Transverse colon (tissue), 4 donors: Measurements from ENCODE around the gene KRTAP12-1. TPM values are rescaled to one million over a fixed set of nuclear protein-coding genes. Genes with fewer than 3 reads are reported as not detected.

Experiments
- DNase-seq: peaks from one replicate; pipeline ENCODE4 v3.0.0-alpha.2; 2019
- H3K27ac ChIP-seq, 4 donors: fragments of 200-600 bp; sonication (generic); 2 replicates each; pipeline ENCODE4 v1.5.1; 2016 to 2018; ENCODE audit warnings: inconsistent platforms in 4 of 4
- H3K27me3 ChIP-seq: fragments of 200-600 bp; sonication (generic); 2 replicates; pipeline ENCODE4 v1.5.1; 2017; ENCODE audit warnings: inconsistent platforms
- H3K36me3 ChIP-seq, 4 donors: fragments of 200-600 bp; sonication (generic); 2 replicates each; pipeline ENCODE4 v1.5.1; 2017 to 2019; ENCODE audit warnings: inconsistent platforms in 4 of 4
- H3K4me1 ChIP-seq, 4 donors: fragments of 200-600 bp; sonication (generic); 2 replicates each; pipeline ENCODE4 v1.5.1; 2017 to 2020; ENCODE audit warnings: inconsistent platforms in 4 of 4
- H3K4me3 ChIP-seq, 4 donors: fragments of 200-600 bp; sonication (generic); 1 replicate in 1 of 4; 2 replicates in 3 of 4; pipeline versions ENCODE4 v1.5.1 to v1.6.1; 2017 to 2019; ENCODE audit warnings: inconsistent platforms in 4 of 4
- H3K9me3 ChIP-seq, 2 donors: fragments of 200-600 bp; sonication (generic); 2 replicates each; pipeline ENCODE4 v1.5.1; 2017 to 2019; ENCODE audit warnings: inconsistent platforms in 2 of 2
- CTCF ChIP-seq, 5 experiments: fragments of 200-600 bp in 3 of 5; fragments of 450-650 bp in 2 of 5; sonication (generic) in 3 of 5; IDR thresholded peaks; 1 replicate in 2 of 5; 2 replicates in 3 of 5; pipeline ENCODE4 v1.5.1; 2016 to 2017; ENCODE audit warnings: antibody characterized with exemption in 5 of 5, inconsistent platforms in 3 of 5, mild to moderate bottlenecking in 2 of 5, moderate library complexity in 1 of 5
- EP300 ChIP-seq: sonication (generic); formaldehyde crosslinking; IDR thresholded peaks from one replicate; pipeline ENCODE4 v1.6.1; 2017; ENCODE audit warnings: antibody characterized with exemption, low read depth
- POLR2A ChIP-seq: fragments of 450-650 bp; IDR thresholded peaks from one replicate; pipeline ENCODE4 v1.6.1; 2016; ENCODE audit warnings: antibody characterized with exemption, mild to moderate bottlenecking, moderate library complexity
- POLR2AphosphoS5 ChIP-seq, 3 donors: sonication (generic); formaldehyde crosslinking; IDR thresholded peaks; one replicate each; pipeline ENCODE4 v1.6.1; 2016; ENCODE audit warnings: antibody characterized with exemption in 3 of 3
- WGBS, 2 donors: methylation state at CpG; one replicate each; pipeline ENCODE4 v1.1.5; 2018; ENCODE audit warnings: low coverage in 1 of 2; 5-methylcytosine and 5-hydroxymethylcytosine counted together
- in situ Hi-C, 4 donors: fragments of 200-750 bp; cut with MboI; loops; one replicate each; pipeline versions ENCODE4 v1.15.0 to v1.15.1; 2017; ENCODE audit warnings: low sequenced_read_pairs in 3 of 4, low pct_ligation_motif_present in 1 of 4, low pct_unique_long_range_greater_than_20kb in 1 of 4
- intact Hi-C: fragments of 100-400 bp; cut with DNase I; formaldehyde crosslinking; loops from one replicate; pipeline ENCODE4 v1.15.1; 2023; ENCODE audit warnings: low total_unique reads
- total RNA-seq, 4 donors: library from RNA; depleted of rRNA; stranded (reverse); fragments of >200 nt; gene quantifications; one replicate each; pipeline ENCODE4 v1.1.0, GENCODE V29; 2016

Gene KRTAP12-1
- total RNA-seq, 4 donors from 2014 or later, result not detected

- intact Hi-C loops, result no loop called here
- Histone ChIP-seq H3K27me3 (peaks cover 93% of the 10 kb centered on the region), H3K4me1 (peaks cover 0 to 4% (median 2%) of the 10 kb centered on the region in 4 donors)
Measured at GRCh38 chr21:44708213-44708865, 26.4 kb upstream of the KRTAP12-1 start.

GRCh38 chr21:44706706-44707581 lies 25.0 kb upstream of the KRTAP12-1 start:
- Histone ChIP-seq H3K36me3 (no peaks in the 10 kb centered on the region), H3K9me3 (no peaks in the 10 kb centered on the region), H3K27ac (no peak overlapping the region), H3K4me1 (peaks cover 0 to 4% (median 2%) of the 10 kb centered on the region in 4 donors), H3K27me3 (peaks cover 87% of the 10 kb centered on the region), H3K4me3 (no peak overlapping the region)
- TF ChIP-seq CTCF (IDR thresholded peaks at IDR 0.05) (no peak), POLR2AphosphoS5 (IDR thresholded peaks at IDR 0.05) (no peak), EP300 (no peak), POLR2A (no peak)
- DNase-seq, result no peak
- WGBS, 2 donors, result 21% methylated on average over 42 of the region's 46 CpGs; no CpG with 5 or more reads in 1 of the 2 donors
- in situ Hi-C loops, result no loop called here
- intact Hi-C loops, result no loop called here

More at GRCh38 chr21:44708213-44708865, 26.4 kb upstream of the KRTAP12-1 start:
- Histone ChIP-seq H3K9me3 (no peaks in the 10 kb centered on the region), H3K36me3 (no peaks in the 10 kb centered on the region), H3K27ac (no peak overlapping the region), H3K4me3 (no peak overlapping the region)
- 4% methylated on average over 12 of the region's 13 CpGs; no CpG with 5 or more reads in 1 of the 2 donors for WGBS, 2 donors
- TF ChIP-seq CTCF (IDR thresholded peaks at IDR 0.05) (no peak), POLR2A (no peak), EP300 (no peak), POLR2AphosphoS5 (IDR thresholded peaks at IDR 0.05) (no peak)
- DNase-seq, result no peak
- in situ Hi-C loops, result no loop called here

- no peak overlapping the region for H3K27ac ChIP-seq
- 9 to 40% methylated on average over 7 to 54 of the region's 54 CpGs for WGBS, 2 donors
- no peaks in the 10 kb centered on the region for H3K9me3 ChIP-seq
- peaks cover 0 to 4% (median 0%) of the 10 kb centered on the region in 4 donors for H3K4me1 ChIP-seq
- H3K4me3 ChIP-seq, result no peak overlapping the region
- no peaks in the 10 kb centered on the region for H3K36me3 ChIP-seq
- peaks cover 86% of the 10 kb centered on the region for H3K27me3 ChIP-seq
- no peak for DNase-seq
- intact Hi-C loops (no loop called here), in situ Hi-C loops (no loop called here)
- no peak for TF ChIP-seq EP300
- no peak for TF ChIP-seq POLR2AphosphoS5 (IDR thresholded peaks at IDR 0.05)
- no peak for TF ChIP-seq POLR2A
- no peak for TF ChIP-seq CTCF (IDR thresholded peaks at IDR 0.05)
Measured at GRCh38 chr21:44706026-44706705, 24.2 kb upstream of the KRTAP12-1 start.

- TF ChIP-seq POLR2A (no peak), EP300 (no peak), CTCF (IDR thresholded peaks at IDR 0.05) (no peak), POLR2AphosphoS5 (IDR thresholded peaks at IDR 0.05) (no peak)
- intact Hi-C loops, result no loop called here
- no peak for DNase-seq
- H3K36me3 ChIP-seq, result no peaks in the 10 kb centered on the region
- H3K4me1 ChIP-seq, result peaks cover 0 to 4% (median 0%) of the 10 kb centered on the region in 4 donors
- H3K27ac ChIP-seq, result no peak overlapping the region
- WGBS, 2 donors, result 39% methylated on average over 13 of the region's 13 CpGs; no CpG with 5 or more reads in 1 of the 2 donors
- no peaks in the 10 kb centered on the region for H3K9me3 ChIP-seq
- in situ Hi-C loops, result no loop called here
- H3K27me3 ChIP-seq, result peaks cover 86% of the 10 kb centered on the region
- no peak overlapping the region for H3K4me3 ChIP-seq
Measured at GRCh38 chr21:44704636-44705001, 22.7 kb upstream of the KRTAP12-1 start.
